ENCODE data around the gene DDIT4. TPM values are rescaled to one million over a fixed set of nuclear protein-coding genes. Genes with fewer than 3 reads are reported as not detected.
A peak's percentile ranks its signal among the peaks of the same experiment; 100 is the strongest.
"Not testable (repeated sequence)": the region's sequence is repeated elsewhere in the genome, so short reads cannot be mapped to it uniquely, and the experiment has no call there.

DDIT4 gene
- 100 to 1,000 TPM; 104 to 126 TPM for total RNA-seq
- polyA plus RNA-seq, result 10 to 100 TPM; 55.9 to 96.5 TPM
- long read RNA-seq, donor 1, transcript DDIT4-203 (2 exons, 753 nt), result minor isoform, 39 of 1,550 reads
- long read RNA-seq, donor 1, transcript DDIT4-201 (3 exons, 1,748 nt), result major isoform, 1,442 of 1,550 reads
- long read RNA-seq, donor 1, partial matches to known transcripts, result 0 of 1,550 reads
- long read RNA-seq, donor 1, other reads (novel, unspliced or antisense), result 65 of 1,550 reads
- long read RNA-seq, donor 2, transcript DDIT4-203 (2 exons, 753 nt), result minor isoform, 7 of 152 reads
- long read RNA-seq, donor 2, transcript DDIT4-201 (3 exons, 1,748 nt), result major isoform, 129 of 152 reads
- long read RNA-seq, donor 2, partial matches to known transcripts, result 15 of 152 reads
- long read RNA-seq, donor 2, other reads (novel, unspliced or antisense), result 0 of 152 reads

GRCh38 chr10:72273410-72274212 lies at the start of gene DDIT4:
DDIT4 (plus strand) TSS chr10:72273924; CDS start chr10:72274217, 293 bp downstream.
- Histone ChIP-seq H3K27ac (ENCODE audit: low read depth in 1 of 2, low read length in 2 of 2) (peak within 1 kb of the TSS in 1 of 2 donors; percentile 78), H3K9me3 (ENCODE audit: control insufficient read depth, low read length) (no peaks in the 10 kb centered on the region), H3K4me1 (ENCODE audit: control insufficient read depth in 1 of 2, insufficient read depth in 2 of 2, low read length in 2 of 2) (no peaks in the 10 kb centered on the region), H3K27me3 (ENCODE audit: control insufficient read depth in 1 of 2, insufficient read depth in 2 of 2, low read length in 1 of 2) (peaks cover 0 to 2% of the 10 kb centered on the region in 2 donors), H3K36me3 (ENCODE audit: control insufficient read depth in 1 of 2, insufficient read depth in 2 of 2, low read length in 1 of 2) (no peaks in the 10 kb centered on the region), H3K4me3 (ENCODE audit: low read length in 2 of 2) (peak within 1 kb of the TSS; percentile 37 to 52)
- peak; percentile 95 for ATAC-seq (ENCODE audit: low FRiP score)
- peak; percentile 100 for DNase-seq
- intact Hi-C loops (cut with DNase I), result loop anchor here (1.0 to 5.0 kb wide), 4 partner anchors 56 to 60 kb away; partner anchors contain the start of genes ANAPC16 (in 1 of the 2) and ASCC1 (in 1 of the 2)
- WGBS, 2 donors, result 0 to 1% methylated on average over 66 to 67 of the region's 67 CpGs

- intact Hi-C loops (cut with DNase I), result loop anchor here in 1 of 2 donors (5.0 kb wide), 1 partner anchor 38 kb away; no protein-coding TSS in a partner anchor
- ATAC-seq (ENCODE audit: low FRiP score); H3K27me3 ChIP-seq (ENCODE audit: control insufficient read depth in 1 of 2, insufficient read depth in 2 of 2, low read length in 1 of 2); H3K4me3 ChIP-seq (ENCODE audit: low read length in 2 of 2); H3K9me3 ChIP-seq (ENCODE audit: control insufficient read depth, low read length); DNase-seq; H3K36me3 ChIP-seq (ENCODE audit: control insufficient read depth in 1 of 2, insufficient read depth in 2 of 2, low read length in 1 of 2); H3K4me1 ChIP-seq (ENCODE audit: control insufficient read depth in 1 of 2, insufficient read depth in 2 of 2, low read length in 2 of 2): not testable (repeated sequence)
- H3K27ac ChIP-seq (ENCODE audit: low read depth in 1 of 2, low read length in 2 of 2), result peak overlapping the region; percentile 50 to 67
- WGBS, 2 donors, result 80 to 86% methylated on average over 6 of the region's 6 CpGs
Measured at GRCh38 chr10:72224191-72224590, 49.5 kb upstream of the DDIT4 start.

- H3K4me1 ChIP-seq (ENCODE audit: control insufficient read depth in 1 of 2, insufficient read depth in 2 of 2, low read length in 2 of 2), result peaks cover 2 to 6% of the 10 kb centered on the region in 2 donors
- no peak overlapping the region for H3K4me3 ChIP-seq (ENCODE audit: low read length in 2 of 2)
- no peaks in the 10 kb centered on the region for H3K27me3 ChIP-seq (ENCODE audit: control insufficient read depth in 1 of 2, insufficient read depth in 2 of 2, low read length in 1 of 2)
- peak overlapping the region in 1 of 2 donors; percentile 57 for H3K27ac ChIP-seq (ENCODE audit: low read depth in 1 of 2, low read length in 2 of 2)
- ATAC-seq (ENCODE audit: low FRiP score), result no peak
- no peak for DNase-seq
- WGBS, 2 donors, result 83 to 89% methylated on average over 6 of the region's 6 CpGs
- no peaks in the 10 kb centered on the region for H3K9me3 ChIP-seq (ENCODE audit: control insufficient read depth, low read length)
- intact Hi-C loops (cut with DNase I), result no loop called here
- peaks cover 0 to 3% of the 10 kb centered on the region in 2 donors for H3K36me3 ChIP-seq (ENCODE audit: control insufficient read depth in 1 of 2, insufficient read depth in 2 of 2, low read length in 1 of 2)
Measured at GRCh38 chr10:72226418-72227027, 47.2 kb upstream of the DDIT4 start.

GRCh38 chr10:72227826-72228225 lies 45.9 kb upstream of the DDIT4 start:
- no peaks in the 10 kb centered on the region for H3K27me3 ChIP-seq (ENCODE audit: control insufficient read depth in 1 of 2, insufficient read depth in 2 of 2, low read length in 1 of 2)
- peaks cover 0 to 4% of the 10 kb centered on the region in 2 donors for H3K36me3 ChIP-seq (ENCODE audit: control insufficient read depth in 1 of 2, insufficient read depth in 2 of 2, low read length in 1 of 2)
- ATAC-seq (ENCODE audit: low FRiP score) (no peak), DNase-seq (no peak)
- H3K4me1 ChIP-seq (ENCODE audit: control insufficient read depth in 1 of 2, insufficient read depth in 2 of 2, low read length in 2 of 2), result peaks cover 2 to 6% of the 10 kb centered on the region in 2 donors
- 78 to 83% methylated on average over 6 of the region's 6 CpGs for WGBS, 2 donors
- intact Hi-C loops (cut with DNase I), result no loop called here
- no peaks in the 10 kb centered on the region for H3K9me3 ChIP-seq (ENCODE audit: control insufficient read depth, low read length)
- H3K27ac ChIP-seq (ENCODE audit: low read depth in 1 of 2, low read length in 2 of 2), result peak overlapping the region in 1 of 2 donors; percentile 57
- H3K4me3 ChIP-seq (ENCODE audit: low read length in 2 of 2), result no peak overlapping the region

GRCh38 chr10:72228318-72228751 lies 45.4 kb upstream of the DDIT4 start:
- DNase-seq (no peak), ATAC-seq (ENCODE audit: low FRiP score) (no peak)
- no peaks in the 10 kb centered on the region for H3K9me3 ChIP-seq (ENCODE audit: control insufficient read depth, low read length)
- H3K4me3 ChIP-seq (ENCODE audit: low read length in 2 of 2), result no peak overlapping the region
- intact Hi-C loops (cut with DNase I), result no loop called here
- peaks cover 2 to 6% of the 10 kb centered on the region in 2 donors for H3K4me1 ChIP-seq (ENCODE audit: control insufficient read depth in 1 of 2, insufficient read depth in 2 of 2, low read length in 2 of 2)
- peaks cover 4 to 6% of the 10 kb centered on the region in 2 donors for H3K36me3 ChIP-seq (ENCODE audit: control insufficient read depth in 1 of 2, insufficient read depth in 2 of 2, low read length in 1 of 2)
- no peaks in the 10 kb centered on the region for H3K27me3 ChIP-seq (ENCODE audit: control insufficient read depth in 1 of 2, insufficient read depth in 2 of 2, low read length in 1 of 2)
- 51 to 60% methylated on average over 2 of the region's 2 CpGs for WGBS, 2 donors
- H3K27ac ChIP-seq (ENCODE audit: low read depth in 1 of 2, low read length in 2 of 2), result peak overlapping the region; percentile 51 to 57

GRCh38 chr10:72229261-72230251 lies 44.2 kb upstream of the DDIT4 start:
- intact Hi-C loops (cut with DNase I), result no loop called here
- ATAC-seq (ENCODE audit: low FRiP score), result peak; percentile 7
- peak in 1 of 2 donors; percentile 11 for DNase-seq
- Histone ChIP-seq H3K4me1 (ENCODE audit: control insufficient read depth in 1 of 2, insufficient read depth in 2 of 2, low read length in 2 of 2) (peaks cover 2 to 6% of the 10 kb centered on the region in 2 donors), H3K36me3 (ENCODE audit: control insufficient read depth in 1 of 2, insufficient read depth in 2 of 2, low read length in 1 of 2) (peaks cover 4 to 6% of the 10 kb centered on the region in 2 donors), H3K27ac (ENCODE audit: low read depth in 1 of 2, low read length in 2 of 2) (peak overlapping the region; percentile 76 to 88), H3K27me3 (ENCODE audit: control insufficient read depth in 1 of 2, insufficient read depth in 2 of 2, low read length in 1 of 2) (no peaks in the 10 kb centered on the region), H3K9me3 (ENCODE audit: control insufficient read depth, low read length) (no peaks in the 10 kb centered on the region), H3K4me3 (ENCODE audit: low read length in 2 of 2) (no peak overlapping the region)
- 22 to 26% methylated on average over 8 of the region's 8 CpGs for WGBS, 2 donors

GRCh38 chr10:72233621-72234020 lies 40.1 kb upstream of the DDIT4 start:
- no peak for DNase-seq
- no peaks in the 10 kb centered on the region for H3K27me3 ChIP-seq (ENCODE audit: control insufficient read depth in 1 of 2, insufficient read depth in 2 of 2, low read length in 1 of 2)
- no peaks in the 10 kb centered on the region for H3K9me3 ChIP-seq (ENCODE audit: control insufficient read depth, low read length)
- peaks cover 2 to 4% of the 10 kb centered on the region in 2 donors for H3K4me1 ChIP-seq (ENCODE audit: control insufficient read depth in 1 of 2, insufficient read depth in 2 of 2, low read length in 2 of 2)
- ATAC-seq (ENCODE audit: low FRiP score), result no peak
- no peak overlapping the region for H3K27ac ChIP-seq (ENCODE audit: low read depth in 1 of 2, low read length in 2 of 2)
- H3K4me3 ChIP-seq (ENCODE audit: low read length in 2 of 2), result no peak overlapping the region
- intact Hi-C loops (cut with DNase I), result no loop called here
- H3K36me3 ChIP-seq (ENCODE audit: control insufficient read depth in 1 of 2, insufficient read depth in 2 of 2, low read length in 1 of 2), result peaks cover 4 to 5% of the 10 kb centered on the region in 2 donors
